HFF-Myc (cell line): ENCODE results near the gene SPSB4.

Source experiments
- DNase-seq: peaks from one replicate; pipeline ENCODE4 v3.0.0-alpha.2; 2011; ENCODE audit warnings: low read depth; ENCODE audit errors: extremely low read depth
- H3K4me3 ChIP-seq: replicated peaks from 2 replicates; pipeline ENCODE4 v1.5.1; 2011; ENCODE audit warnings: low read depth, mild to moderate bottlenecking, control low read depth, low read length
- TF ChIP-seq, protein P1 (sequence below): IDR thresholded peaks from 2 replicates; pipeline ENCODE4 v1.5.1; 2012; ENCODE audit warnings: mild to moderate bottlenecking, low read depth, low read length, control low read depth; ENCODE audit errors: missing control alignments

The SPSB4 gene

DNA sequence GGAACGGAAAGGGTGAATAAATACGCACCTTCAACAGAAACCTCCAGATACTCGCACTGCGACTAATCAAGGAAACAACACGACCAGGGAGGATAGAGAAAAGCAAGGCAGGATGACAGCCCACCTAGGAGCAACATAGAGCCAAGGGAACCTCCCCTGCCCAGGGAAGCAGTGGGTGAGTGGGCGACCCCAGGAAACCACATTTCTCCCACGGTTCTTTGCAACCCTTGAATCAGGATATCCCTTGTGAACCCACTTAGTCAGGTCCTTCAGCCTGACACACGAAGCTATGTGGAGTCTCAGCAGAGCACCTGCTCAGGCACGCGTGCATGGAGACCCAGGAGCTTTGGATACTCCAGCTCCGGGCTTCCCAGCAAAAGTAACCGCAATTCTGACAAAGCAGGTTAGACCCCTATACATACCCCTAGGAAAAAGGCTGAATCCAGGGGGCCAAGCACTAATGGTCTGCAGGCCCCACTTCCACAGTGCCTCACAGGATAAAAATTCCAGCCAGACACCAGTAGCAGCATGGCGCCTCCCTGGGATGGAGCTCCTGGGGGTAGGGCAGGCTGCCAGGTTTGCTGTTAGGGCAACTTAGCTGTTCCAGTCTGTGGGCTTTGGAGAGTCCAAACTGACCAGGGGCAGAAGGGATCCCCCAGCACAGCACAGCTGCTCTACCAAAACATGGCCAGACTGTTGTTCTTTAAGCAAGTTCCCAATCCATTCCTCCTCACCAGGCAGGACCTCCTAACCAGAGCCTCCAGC is 142.1 kb downstream of the SPSB4 start:
- no peak overlapping the region for H3K4me3 ChIP-seq
- TF ChIP-seq, protein P1, sequence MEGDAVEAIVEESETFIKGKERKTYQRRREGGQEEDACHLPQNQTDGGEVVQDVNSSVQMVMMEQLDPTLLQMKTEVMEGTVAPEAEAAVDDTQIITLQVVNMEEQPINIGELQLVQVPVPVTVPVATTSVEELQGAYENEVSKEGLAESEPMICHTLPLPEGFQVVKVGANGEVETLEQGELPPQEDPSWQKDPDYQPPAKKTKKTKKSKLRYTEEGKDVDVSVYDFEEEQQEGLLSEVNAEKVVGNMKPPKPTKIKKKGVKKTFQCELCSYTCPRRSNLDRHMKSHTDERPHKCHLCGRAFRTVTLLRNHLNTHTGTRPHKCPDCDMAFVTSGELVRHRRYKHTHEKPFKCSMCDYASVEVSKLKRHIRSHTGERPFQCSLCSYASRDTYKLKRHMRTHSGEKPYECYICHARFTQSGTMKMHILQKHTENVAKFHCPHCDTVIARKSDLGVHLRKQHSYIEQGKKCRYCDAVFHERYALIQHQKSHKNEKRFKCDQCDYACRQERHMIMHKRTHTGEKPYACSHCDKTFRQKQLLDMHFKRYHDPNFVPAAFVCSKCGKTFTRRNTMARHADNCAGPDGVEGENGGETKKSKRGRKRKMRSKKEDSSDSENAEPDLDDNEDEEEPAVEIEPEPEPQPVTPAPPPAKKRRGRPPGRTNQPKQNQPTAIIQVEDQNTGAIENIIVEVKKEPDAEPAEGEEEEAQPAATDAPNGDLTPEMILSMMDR: no peak
- DNase-seq: no peak
